Measurements from ENCODE around the gene TNS4. TPM values are rescaled to one million over a fixed set of nuclear protein-coding genes. Genes with fewer than 3 reads are reported as not detected.

TNS4 gene
- total and polyA plus RNA-seq, 2 donors (not counting 1 experiment from before 2014, with no cell fraction given), result under 0.01 to 0.05 TPM

- H4K20me1 ChIP-seq (ENCODE audit: control insufficient read depth, extremely low read depth, insufficient read depth, low read length), result no peaks in the 10 kb centered on the region
- H3K36me3 ChIP-seq (ENCODE audit: control insufficient read depth, insufficient read depth, low read length), result peaks cover 22% of the 10 kb centered on the region
- peak overlapping the region; percentile 38 for H3K27ac ChIP-seq (ENCODE audit: insufficient read depth, low read length)
- no peak overlapping the region for H3K4me3 ChIP-seq (replicated peaks in 1 of 4; ENCODE audit: control extremely low read depth in 1 of 4, insufficient read depth in 1 of 4, low read depth in 3 of 4, low read length in 4 of 4)
- H3K79me2 ChIP-seq (ENCODE audit: control insufficient read depth, insufficient read depth, low read length), result no peaks in the 10 kb centered on the region
- TF ChIP-seq, protein P1, sequence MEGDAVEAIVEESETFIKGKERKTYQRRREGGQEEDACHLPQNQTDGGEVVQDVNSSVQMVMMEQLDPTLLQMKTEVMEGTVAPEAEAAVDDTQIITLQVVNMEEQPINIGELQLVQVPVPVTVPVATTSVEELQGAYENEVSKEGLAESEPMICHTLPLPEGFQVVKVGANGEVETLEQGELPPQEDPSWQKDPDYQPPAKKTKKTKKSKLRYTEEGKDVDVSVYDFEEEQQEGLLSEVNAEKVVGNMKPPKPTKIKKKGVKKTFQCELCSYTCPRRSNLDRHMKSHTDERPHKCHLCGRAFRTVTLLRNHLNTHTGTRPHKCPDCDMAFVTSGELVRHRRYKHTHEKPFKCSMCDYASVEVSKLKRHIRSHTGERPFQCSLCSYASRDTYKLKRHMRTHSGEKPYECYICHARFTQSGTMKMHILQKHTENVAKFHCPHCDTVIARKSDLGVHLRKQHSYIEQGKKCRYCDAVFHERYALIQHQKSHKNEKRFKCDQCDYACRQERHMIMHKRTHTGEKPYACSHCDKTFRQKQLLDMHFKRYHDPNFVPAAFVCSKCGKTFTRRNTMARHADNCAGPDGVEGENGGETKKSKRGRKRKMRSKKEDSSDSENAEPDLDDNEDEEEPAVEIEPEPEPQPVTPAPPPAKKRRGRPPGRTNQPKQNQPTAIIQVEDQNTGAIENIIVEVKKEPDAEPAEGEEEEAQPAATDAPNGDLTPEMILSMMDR (conservative IDR thresholded peaks at IDR 0.05 in 1 of 2, IDR thresholded peaks at IDR 0.05 in 1 of 2; ENCODE audit: low read depth in 1 of 2, low read length in 2 of 2), result no peak
- TF ChIP-seq EZH2 (IDR thresholded peaks at IDR 0.05; ENCODE audit: low read length, missing control alignments), result no peak
- no peaks in the 10 kb centered on the region for H3K9me3 ChIP-seq (ENCODE audit: control insufficient read depth, insufficient read depth, low read depth, low read length)
- H3K4me2 ChIP-seq (ENCODE audit: extremely low read depth, insufficient read depth, low read length), result no peak overlapping the region
- H2AFZ ChIP-seq (ENCODE audit: low read length), result no peak overlapping the region
- H3K4me1 ChIP-seq (ENCODE audit: control insufficient read depth, extremely low read depth, insufficient read depth, low read length), result peaks cover 54% of the 10 kb centered on the region
- peak in 1 of 2 donors; percentile 72 for DNase-seq (ENCODE audit: low read depth in 2 of 2)
- H3K9ac ChIP-seq (ENCODE audit: insufficient read depth, low read length), result no peak overlapping the region
- H3K27me3 ChIP-seq (ENCODE audit: control insufficient read depth, insufficient read depth, low read length), result no peaks in the 10 kb centered on the region
Observed at GRCh38 chr17:40460968-40461731, 40.3 kb downstream of the TNS4 start.

DNA sequence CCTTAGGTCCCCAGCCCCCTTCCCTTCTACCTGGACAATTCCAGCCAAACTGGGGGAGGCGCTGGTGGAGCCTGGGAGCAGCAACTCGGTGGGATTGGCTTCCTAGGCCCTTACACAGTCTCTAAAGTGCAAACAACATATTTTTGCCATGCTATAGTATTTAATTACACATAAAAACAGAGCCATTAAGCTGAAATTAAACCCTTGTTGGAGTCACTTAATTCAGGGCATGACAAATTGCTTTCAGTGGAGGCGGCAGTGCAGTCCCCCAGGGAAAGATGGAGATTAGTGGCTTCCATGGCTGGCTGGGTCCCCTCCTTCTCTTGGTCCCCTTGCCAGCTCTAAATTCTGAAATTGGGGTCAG lies 40.8 kb downstream of the TNS4 start:
- no peak overlapping the region for H3K4me2 ChIP-seq (ENCODE audit: extremely low read depth, insufficient read depth, low read length)
- no peak overlapping the region for H3K27ac ChIP-seq (ENCODE audit: insufficient read depth, low read length)
- H3K4me1 ChIP-seq (ENCODE audit: control insufficient read depth, extremely low read depth, insufficient read depth, low read length), result peaks cover 59% of the 10 kb centered on the region
- no peak overlapping the region for H3K9ac ChIP-seq (ENCODE audit: insufficient read depth, low read length)
- no peaks in the 10 kb centered on the region for H3K27me3 ChIP-seq (ENCODE audit: control insufficient read depth, insufficient read depth, low read length)
- no peak for TF ChIP-seq EZH2 (IDR thresholded peaks at IDR 0.05; ENCODE audit: low read length, missing control alignments)
- TF ChIP-seq, protein P1 (conservative IDR thresholded peaks at IDR 0.05 in 1 of 2, IDR thresholded peaks at IDR 0.05 in 1 of 2; ENCODE audit: low read depth in 1 of 2, low read length in 2 of 2), result no peak
- no peak overlapping the region for H3K4me3 ChIP-seq (replicated peaks in 1 of 4; ENCODE audit: control extremely low read depth in 1 of 4, insufficient read depth in 1 of 4, low read depth in 3 of 4, low read length in 4 of 4)
- H3K36me3 ChIP-seq (ENCODE audit: control insufficient read depth, insufficient read depth, low read length), result peaks cover 24% of the 10 kb centered on the region
- H3K9me3 ChIP-seq (ENCODE audit: control insufficient read depth, insufficient read depth, low read depth, low read length), result no peaks in the 10 kb centered on the region
- peak in 1 of 2 donors; percentile 28 for DNase-seq (ENCODE audit: low read depth in 2 of 2)
- no peaks in the 10 kb centered on the region for H3K79me2 ChIP-seq (ENCODE audit: control insufficient read depth, insufficient read depth, low read length)
- no peak overlapping the region for H2AFZ ChIP-seq (ENCODE audit: low read length)
- no peaks in the 10 kb centered on the region for H4K20me1 ChIP-seq (ENCODE audit: control insufficient read depth, extremely low read depth, insufficient read depth, low read length)

DNA sequence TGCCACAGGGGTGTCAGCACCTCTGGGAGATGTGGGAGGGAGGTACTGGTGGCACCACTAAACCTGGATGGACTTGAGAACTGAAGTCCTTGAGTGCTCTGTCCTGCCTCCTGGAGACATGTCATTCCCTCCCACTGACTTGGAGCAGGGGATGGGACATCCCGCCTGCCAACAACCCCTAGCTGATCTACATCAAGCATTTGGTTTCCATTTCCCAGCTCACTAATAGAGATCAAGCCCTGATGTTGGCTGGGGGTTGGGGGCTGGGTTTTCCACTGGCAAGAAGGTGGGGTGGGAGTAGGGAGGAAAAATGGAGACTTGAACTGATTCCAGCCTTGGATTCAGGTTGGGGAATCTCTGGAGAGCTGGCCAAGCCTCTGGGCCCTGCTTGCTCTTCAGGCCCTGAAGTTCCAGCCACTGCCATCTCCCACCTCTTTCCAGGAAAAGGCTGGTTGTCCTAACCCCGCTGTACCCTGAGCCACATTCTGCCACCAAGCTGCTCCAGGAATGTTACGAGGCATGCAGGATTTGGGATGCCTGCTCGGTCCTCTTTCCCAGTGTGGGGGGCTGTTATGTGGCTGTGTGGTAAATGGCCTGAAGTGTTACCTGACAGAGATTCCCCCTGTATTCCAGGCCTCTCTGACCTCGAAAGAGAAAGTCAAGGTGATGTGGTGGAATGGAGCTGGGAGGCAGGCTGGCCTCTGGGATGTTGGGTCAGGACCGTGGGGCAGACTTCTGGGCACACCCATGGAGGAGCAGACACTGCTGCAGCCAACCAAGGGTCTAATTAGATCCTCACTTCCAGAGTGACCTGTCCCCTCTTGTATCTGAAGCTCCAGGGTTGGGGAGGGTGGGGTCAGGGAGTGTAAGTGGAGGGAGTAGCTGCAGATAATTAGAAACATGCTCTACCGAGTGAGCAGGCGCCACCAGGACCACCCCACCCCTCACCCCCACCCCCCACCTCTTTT lies 41.5 kb downstream of the TNS4 start:
- no peaks in the 10 kb centered on the region for H3K27me3 ChIP-seq (ENCODE audit: control insufficient read depth, insufficient read depth, low read length)
- TF ChIP-seq, protein P1 (conservative IDR thresholded peaks at IDR 0.05 in 1 of 2, IDR thresholded peaks at IDR 0.05 in 1 of 2; ENCODE audit: low read depth in 1 of 2, low read length in 2 of 2), result no peak
- no peak for TF ChIP-seq EZH2 (IDR thresholded peaks at IDR 0.05; ENCODE audit: low read length, missing control alignments)
- no peaks in the 10 kb centered on the region for H4K20me1 ChIP-seq (ENCODE audit: control insufficient read depth, extremely low read depth, insufficient read depth, low read length)
- H3K79me2 ChIP-seq (ENCODE audit: control insufficient read depth, insufficient read depth, low read length), result no peaks in the 10 kb centered on the region
- H3K4me2 ChIP-seq (ENCODE audit: extremely low read depth, insufficient read depth, low read length), result no peak overlapping the region
- no peak overlapping the region for H3K4me3 ChIP-seq (replicated peaks in 1 of 4; ENCODE audit: control extremely low read depth in 1 of 4, insufficient read depth in 1 of 4, low read depth in 3 of 4, low read length in 4 of 4)
- H3K27ac ChIP-seq (ENCODE audit: insufficient read depth, low read length), result peak overlapping the region; percentile 35
- no peak overlapping the region for H3K9ac ChIP-seq (ENCODE audit: insufficient read depth, low read length)
- peak in 1 of 2 donors; percentile 42 for DNase-seq (ENCODE audit: low read depth in 2 of 2)
- H3K4me1 ChIP-seq (ENCODE audit: control insufficient read depth, extremely low read depth, insufficient read depth, low read length), result peaks cover 60% of the 10 kb centered on the region
- H3K36me3 ChIP-seq (ENCODE audit: control insufficient read depth, insufficient read depth, low read length), result peaks cover 24% of the 10 kb centered on the region
- no peaks in the 10 kb centered on the region for H3K9me3 ChIP-seq (ENCODE audit: control insufficient read depth, insufficient read depth, low read depth, low read length)
- no peak overlapping the region for H2AFZ ChIP-seq (ENCODE audit: low read length)

All from fibroblast of lung (primary cell).